HCT116 (cell line): ENCODE data around the gene SACM1L. TPM values are rescaled to one million over a fixed set of nuclear protein-coding genes. Genes with fewer than 3 reads are reported as not detected.
A peak's percentile ranks its signal among the peaks of the same experiment; 100 is the strongest.

Experiments used
- ATAC-seq: fragments of 200-7000 bp; cut with Tn5 transposase; 2 replicates; pipeline ENCODE4 v1.9.1; 2020; ENCODE audit warnings: mild to moderate bottlenecking, moderate library complexity
- BruUV-seq: library from RNA; stranded (reverse); fragments of 400-500 nt; replicated peaks from 2 replicates; lab custom pipeline; 2021; lab: Mats Ljungman, UMichigan
- CTCF ChIA-PET: fragments of 300-600 bp; sonication (Branson Sonifier 250); formaldehyde crosslinking; loops from one replicate; lab custom pipeline; 2021; ENCODE audit warnings: antibody characterized with exemption; lab: Charles Lee
- POLR2A ChIA-PET: fragments of 300-600, 350-600 bp; sonication (Branson Sonifier 250); formaldehyde crosslinking; loops from one replicate; lab custom pipeline; 2021; ENCODE audit warnings: antibody characterized with exemption; lab: Charles Lee
- RAD21 ChIA-PET, 2 experiments: fragments of 300-600 bp; sonication (Branson Sonifier 250); formaldehyde crosslinking; loops; one replicate each; lab custom pipeline; 2023; ENCODE audit warnings: low total read pairs in 2 of 2; ENCODE audit not compliant: uncharacterized antibody in 2 of 2, unreplicated experiment in 2 of 2, low non-redundant PET in 1 of 2; lab: Charles Lee
- DNase-seq: peaks from one replicate; pipeline ENCODE4 v3.0.0-alpha.2; 2010; ENCODE audit warnings: low read depth, low spot score
- H2AFZ ChIP-seq: fragments of 200-600 bp; shearing (Covaris generic), sonication (generic); 2 replicates; pipeline ENCODE4 v1.6.1; 2017; ENCODE audit warnings: low read depth, mixed run types, mixed read lengths, antibody characterized with exemption, low read length; ENCODE audit not compliant: poor library complexity, severe bottlenecking
- H3K27ac ChIP-seq: 2 replicates; pipeline ENCODE4 v1.5.1; 2012; ENCODE audit warnings: low read depth, low read length
- H3K27me3 ChIP-seq: fragments of 200-600 bp; sonication (generic); 2 replicates; pipeline ENCODE4 v1.6.1; 2016; ENCODE audit warnings: mixed run types, low read length, mixed read lengths; ENCODE audit not compliant: insufficient read depth
- H3K36me3 ChIP-seq, 2 experiments: fragments of 200-500 bp in 1 of 2; fragments of 200-600 bp in 1 of 2; sonication (Bioruptor generic) in 1 of 2; sonication (generic) in 1 of 2; 2 replicates each; pipeline versions ENCODE4 v1.5.1 to v1.6.1; 2014 to 2016; ENCODE audit warnings: low read length in 2 of 2, inconsistent platforms in 1 of 2, mixed read lengths in 1 of 2, mixed run types in 1 of 2; ENCODE audit not compliant: insufficient read depth in 2 of 2, control insufficient read depth in 1 of 2
- H3K4me1 ChIP-seq, 2 experiments: fragments of 200-600 bp in 1 of 2; sonication (generic) in 1 of 2; 2 replicates each; pipeline versions ENCODE4 v1.5.1 to v1.6.1; 2012 to 2017; ENCODE audit warnings: low read length in 2 of 2, inconsistent platforms in 1 of 2, mild to moderate bottlenecking in 1 of 2, mixed read lengths in 1 of 2, mixed run types in 1 of 2, moderate library complexity in 1 of 2; ENCODE audit not compliant: insufficient read depth in 2 of 2, control insufficient read depth in 1 of 2
- H3K4me2 ChIP-seq: fragments of 200-600 bp; sonication (generic); 2 replicates; pipeline ENCODE4 v1.6.1; 2017; ENCODE audit warnings: mixed run types, low read length, mixed read lengths
- H3K4me3 ChIP-seq, 2 experiments: fragments of 200-600 bp in 1 of 2; sonication (generic) in 1 of 2; replicated peaks in 1 of 2; 2 replicates each; pipeline ENCODE4 v1.5.1; 2011 to 2016; ENCODE audit warnings: low read length in 2 of 2, control low read depth in 1 of 2, low read depth in 1 of 2, mild to moderate bottlenecking in 1 of 2, mixed read lengths in 1 of 2, mixed run types in 1 of 2
- H3K79me2 ChIP-seq: fragments of 200-600 bp; sonication (generic); 2 replicates; pipeline ENCODE4 v1.6.1; 2017; ENCODE audit warnings: mild to moderate bottlenecking, mixed run types, low read length, moderate library complexity, mixed read lengths; ENCODE audit not compliant: insufficient read depth
- H3K9ac ChIP-seq: fragments of 200-600 bp; sonication (generic); 2 replicates; pipeline ENCODE4 v1.6.1; 2016; ENCODE audit warnings: low read length, mixed read lengths
- H3K9me2 ChIP-seq: fragments of 200-600 bp; sonication (generic), shearing (Covaris generic); 2 replicates; pipeline ENCODE4 v1.6.1; 2017; ENCODE audit warnings: mixed run types, mild to moderate bottlenecking, moderate library complexity; ENCODE audit not compliant: insufficient read depth
- H3K9me3 ChIP-seq, 2 experiments: fragments of 200-500 bp in 1 of 2; fragments of 200-600 bp in 1 of 2; sonication (Bioruptor generic) in 1 of 2; sonication (generic) in 1 of 2; 2 replicates each; pipeline ENCODE4 v1.6.1; 2014 to 2017; ENCODE audit warnings: low read length in 2 of 2, mixed read lengths in 2 of 2, inconsistent platforms in 1 of 2, low read depth in 1 of 2, mild to moderate bottlenecking in 1 of 2, mixed run types in 1 of 2, moderate library complexity in 1 of 2; ENCODE audit not compliant: control insufficient read depth in 1 of 2, insufficient read depth in 1 of 2
- H4K20me1 ChIP-seq: fragments of 200-600 bp; sonication (generic), shearing (Covaris generic); 2 replicates; pipeline ENCODE4 v1.6.1; 2017; ENCODE audit warnings: mixed run types, mild to moderate bottlenecking, moderate library complexity; ENCODE audit not compliant: insufficient read depth
- CBX3 ChIP-seq: IDR thresholded peaks from 2 replicates; pipeline ENCODE4 v1.6.1; 2012; ENCODE audit warnings: low read depth
- ELF1 ChIP-seq: IDR thresholded peaks from 2 replicates; pipeline ENCODE4 v1.6.1; 2012; ENCODE audit warnings: low read depth, borderline replicate concordance
- EZH2 ChIP-seq: fragments of 200-600 bp; sonication (generic); IDR thresholded peaks from 2 replicates; pipeline ENCODE4 v1.6.1; 2017; ENCODE audit warnings: antibody characterized with exemption, mixed run types
- EZH2phosphoT487 ChIP-seq: fragments of 200-600 bp; IDR thresholded peaks from 2 replicates; pipeline ENCODE4 v1.6.1; 2018; ENCODE audit warnings: antibody characterized with exemption, borderline replicate concordance
- FOSL1 ChIP-seq: IDR thresholded peaks from 2 replicates; pipeline ENCODE4 v1.6.1; 2012; ENCODE audit warnings: low read depth
- POLR2A ChIP-seq: IDR thresholded peaks from 2 replicates; pipeline ENCODE4 v1.7.0; 2011; ENCODE audit warnings: borderline replicate concordance; ENCODE audit not compliant: insufficient read depth, insufficient read length; ENCODE audit errors: extremely low read depth
- POLR2AphosphoS5 ChIP-seq: IDR thresholded peaks from 2 replicates; pipeline ENCODE4 v1.6.1; 2011; ENCODE audit warnings: mild to moderate bottlenecking, low read depth, low read length, moderate library complexity
- RAD21 ChIP-seq: IDR thresholded peaks from 2 replicates; pipeline ENCODE4 v1.6.1; 2012; ENCODE audit warnings: low read depth, mild to moderate bottlenecking
- SIN3A ChIP-seq: IDR thresholded peaks from 2 replicates; pipeline ENCODE4 v1.6.1; 2012; ENCODE audit warnings: low read depth
- SP1 ChIP-seq: IDR thresholded peaks from 2 replicates; pipeline ENCODE4 v1.6.1; 2012; ENCODE audit warnings: low read depth
- TCF7L2 ChIP-seq: IDR thresholded peaks from 2 replicates; pipeline ENCODE4 v1.7.0; 2011; ENCODE audit warnings: borderline replicate concordance, inconsistent platforms; ENCODE audit not compliant: insufficient read depth, insufficient read length; ENCODE audit errors: extremely low read depth
- YY1 ChIP-seq: IDR thresholded peaks from 2 replicates; pipeline ENCODE4 v1.6.1; 2011; ENCODE audit warnings: low read length, low read depth, moderate library complexity, mild to moderate bottlenecking; ENCODE audit not compliant: insufficient replicate concordance; ENCODE audit errors: extremely low read depth
- ZFX ChIP-seq: fragments of 450-650 bp; IDR thresholded peaks from 2 replicates; pipeline ENCODE4 v1.6.1; 2017
- ZNF274 ChIP-seq: fragments of 200-500 bp; sonication (Bioruptor generic); IDR thresholded peaks from 2 replicates; pipeline ENCODE4 v1.6.1; 2014; ENCODE audit warnings: mild to moderate bottlenecking, low read depth, low read length, inconsistent platforms
- intact Hi-C: fragments of 100-400 bp; cut with micrococcal nuclease; formaldehyde crosslinking; loops from 2 replicates; pipeline ENCODE4 v1.10.0; 2022
- total RNA-seq: library from RNA; stranded (reverse); gene quantifications from one replicate; pipeline ENCODE4 v1.2.1, GENCODE V29; 2021; ENCODE audit not compliant: unreplicated experiment
- TF ChIP-seq, protein P1 (sequence below): IDR thresholded peaks from 2 replicates; pipeline ENCODE4 v1.6.1; 2011; ENCODE audit warnings: mild to moderate bottlenecking, low read length, moderate library complexity; ENCODE audit not compliant: insufficient replicate concordance; ENCODE audit errors: extremely low read depth
- TF ChIP-seq, protein P2 (sequence below): IDR thresholded peaks from 2 replicates; pipeline ENCODE4 v1.6.1; 2012
- TF ChIP-seq, protein P3 (sequence below): IDR thresholded peaks from 2 replicates; pipeline ENCODE4 v1.6.1; 2012; ENCODE audit warnings: low read depth

Gene SACM1L
- total RNA-seq, 1 experiment from 2014 or later = 27.3 TPM

DNA sequence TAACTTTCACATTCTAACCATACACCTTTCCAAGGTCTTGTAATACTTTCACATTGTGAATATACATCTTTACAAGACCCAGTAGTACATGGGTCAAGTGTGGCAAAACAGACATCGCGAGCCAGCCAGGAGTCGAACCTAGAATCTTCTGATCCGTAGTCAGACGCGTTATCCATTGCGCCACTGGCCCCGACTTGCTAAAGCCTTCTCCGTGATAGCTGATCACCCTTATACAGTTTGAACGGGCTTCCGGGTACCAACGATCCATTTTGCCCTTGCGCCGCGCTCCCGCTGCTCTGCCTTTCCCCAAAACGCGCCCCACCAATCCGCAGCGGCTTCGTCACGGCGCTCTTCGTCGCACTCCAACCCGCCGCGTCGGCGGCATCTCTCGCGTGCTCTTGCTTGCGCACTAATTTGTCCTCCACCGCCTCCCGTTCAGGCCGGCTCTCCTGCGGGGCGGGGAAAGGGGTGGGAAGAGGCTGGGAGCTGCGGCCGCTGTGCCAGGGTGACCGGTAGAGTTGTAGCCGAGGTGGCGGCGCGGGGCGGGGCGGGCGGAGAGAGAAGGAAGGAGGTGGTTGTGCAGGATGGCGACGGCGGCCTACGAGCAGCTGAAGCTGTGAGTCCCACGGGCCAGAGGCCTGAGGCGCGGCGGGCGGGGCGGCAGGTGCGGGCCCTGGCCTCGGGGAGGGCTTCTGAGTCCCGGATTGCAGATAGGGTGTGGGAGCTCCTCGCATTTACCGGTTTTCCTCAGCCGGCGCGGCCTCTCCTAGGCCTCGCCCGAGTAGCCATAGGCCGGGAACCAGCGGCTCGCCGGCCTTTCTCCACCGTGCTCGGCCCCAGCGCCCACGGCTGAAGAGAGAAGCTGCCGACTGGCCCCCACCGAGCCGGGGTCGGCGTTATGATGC lies at the start of gene SACM1L (continued):
- TF ChIP-seq YY1 (peak; percentile 67), SIN3A (peak; percentile 52), EZH2 (no peak), TCF7L2 (peak; percentile 52), FOSL1 (no peak)
- TF ChIP-seq, protein P1, sequence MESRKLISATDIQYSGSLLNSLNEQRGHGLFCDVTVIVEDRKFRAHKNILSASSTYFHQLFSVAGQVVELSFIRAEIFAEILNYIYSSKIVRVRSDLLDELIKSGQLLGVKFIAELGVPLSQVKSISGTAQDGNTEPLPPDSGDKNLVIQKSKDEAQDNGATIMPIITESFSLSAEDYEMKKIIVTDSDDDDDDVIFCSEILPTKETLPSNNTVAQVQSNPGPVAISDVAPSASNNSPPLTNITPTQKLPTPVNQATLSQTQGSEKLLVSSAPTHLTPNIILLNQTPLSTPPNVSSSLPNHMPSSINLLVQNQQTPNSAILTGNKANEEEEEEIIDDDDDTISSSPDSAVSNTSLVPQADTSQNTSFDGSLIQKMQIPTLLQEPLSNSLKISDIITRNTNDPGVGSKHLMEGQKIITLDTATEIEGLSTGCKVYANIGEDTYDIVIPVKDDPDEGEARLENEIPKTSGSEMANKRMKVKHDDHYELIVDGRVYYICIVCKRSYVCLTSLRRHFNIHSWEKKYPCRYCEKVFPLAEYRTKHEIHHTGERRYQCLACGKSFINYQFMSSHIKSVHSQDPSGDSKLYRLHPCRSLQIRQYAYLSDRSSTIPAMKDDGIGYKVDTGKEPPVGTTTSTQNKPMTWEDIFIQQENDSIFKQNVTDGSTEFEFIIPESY = peak; percentile 89
- TF ChIP-seq, protein P2, sequence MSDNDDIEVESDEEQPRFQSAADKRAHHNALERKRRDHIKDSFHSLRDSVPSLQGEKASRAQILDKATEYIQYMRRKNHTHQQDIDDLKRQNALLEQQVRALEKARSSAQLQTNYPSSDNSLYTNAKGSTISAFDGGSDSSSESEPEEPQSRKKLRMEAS = peak; percentile 97

DNA sequence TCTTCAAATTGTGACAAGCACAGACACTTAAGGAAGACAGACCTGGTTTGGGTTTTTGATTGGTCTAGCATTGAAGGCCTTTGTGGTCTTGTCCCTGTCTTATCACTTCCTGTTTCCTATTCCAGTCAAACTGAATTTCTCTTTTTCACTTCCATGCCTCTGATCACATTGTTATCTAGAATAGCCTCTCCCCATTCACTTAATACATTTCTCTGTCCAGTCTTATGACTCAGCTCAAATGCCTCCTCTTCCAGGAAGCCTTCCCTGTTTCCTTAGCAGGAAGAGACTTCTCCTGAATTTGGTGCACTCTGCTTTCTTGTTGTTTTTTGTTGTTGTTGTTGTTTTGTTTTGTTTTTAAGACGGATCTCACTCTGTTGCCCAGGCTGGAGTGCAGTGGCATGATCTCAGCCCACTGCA lies 49.1 kb upstream of the SACM1L start:
- no peaks in the 10 kb centered on the region for H4K20me1 ChIP-seq
- ChIA-PET RAD21 (no interaction called here), CTCF (no interaction called here), POLR2A (no interaction called here)
- H2AFZ ChIP-seq = no peak overlapping the region
- no peaks in the 10 kb centered on the region for H3K27me3 ChIP-seq
- H3K79me2 ChIP-seq = peaks cover 84% of the 10 kb centered on the region
- ATAC-seq = no peak
- peaks cover 0 to 7% of the 10 kb centered on the region in 2 experiments; a peak in 1 of 4 replicates for H3K36me3 ChIP-seq
- no peaks in the 10 kb centered on the region for H3K9me2 ChIP-seq
- H3K4me2 ChIP-seq = no peak overlapping the region
- TF ChIP-seq, protein P3, sequence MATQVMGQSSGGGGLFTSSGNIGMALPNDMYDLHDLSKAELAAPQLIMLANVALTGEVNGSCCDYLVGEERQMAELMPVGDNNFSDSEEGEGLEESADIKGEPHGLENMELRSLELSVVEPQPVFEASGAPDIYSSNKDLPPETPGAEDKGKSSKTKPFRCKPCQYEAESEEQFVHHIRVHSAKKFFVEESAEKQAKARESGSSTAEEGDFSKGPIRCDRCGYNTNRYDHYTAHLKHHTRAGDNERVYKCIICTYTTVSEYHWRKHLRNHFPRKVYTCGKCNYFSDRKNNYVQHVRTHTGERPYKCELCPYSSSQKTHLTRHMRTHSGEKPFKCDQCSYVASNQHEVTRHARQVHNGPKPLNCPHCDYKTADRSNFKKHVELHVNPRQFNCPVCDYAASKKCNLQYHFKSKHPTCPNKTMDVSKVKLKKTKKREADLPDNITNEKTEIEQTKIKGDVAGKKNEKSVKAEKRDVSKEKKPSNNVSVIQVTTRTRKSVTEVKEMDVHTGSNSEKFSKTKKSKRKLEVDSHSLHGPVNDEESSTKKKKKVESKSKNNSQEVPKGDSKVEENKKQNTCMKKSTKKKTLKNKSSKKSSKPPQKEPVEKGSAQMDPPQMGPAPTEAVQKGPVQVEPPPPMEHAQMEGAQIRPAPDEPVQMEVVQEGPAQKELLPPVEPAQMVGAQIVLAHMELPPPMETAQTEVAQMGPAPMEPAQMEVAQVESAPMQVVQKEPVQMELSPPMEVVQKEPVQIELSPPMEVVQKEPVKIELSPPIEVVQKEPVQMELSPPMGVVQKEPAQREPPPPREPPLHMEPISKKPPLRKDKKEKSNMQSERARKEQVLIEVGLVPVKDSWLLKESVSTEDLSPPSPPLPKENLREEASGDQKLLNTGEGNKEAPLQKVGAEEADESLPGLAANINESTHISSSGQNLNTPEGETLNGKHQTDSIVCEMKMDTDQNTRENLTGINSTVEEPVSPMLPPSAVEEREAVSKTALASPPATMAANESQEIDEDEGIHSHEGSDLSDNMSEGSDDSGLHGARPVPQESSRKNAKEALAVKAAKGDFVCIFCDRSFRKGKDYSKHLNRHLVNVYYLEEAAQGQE = no peak
- TF ChIP-seq SIN3A = no peak
- no peak for TF ChIP-seq CBX3
- no peak for TF ChIP-seq SP1
- no peak for TF ChIP-seq RAD21
- no peak for TF ChIP-seq EZH2
- TF ChIP-seq, protein P2 = no peak
- TF ChIP-seq ZNF274 = no peak
- no peak for TF ChIP-seq ELF1
- no peak for TF ChIP-seq POLR2A
- TF ChIP-seq POLR2AphosphoS5 = no peak
- TF ChIP-seq EZH2phosphoT487 = no peak
- TF ChIP-seq FOSL1 = no peak
- no peak for TF ChIP-seq ZFX
- TF ChIP-seq, all 23 proteins: peak for 0
- BruUV-seq = no TSS peak
- DNase-seq = no peak
- Histone ChIP-seq H3K9me3 (no peaks in the 10 kb centered on the region), H3K4me3 (no peak overlapping the region), H3K27ac (no peak overlapping the region), H3K4me1 (peaks cover 2 to 28% of the 10 kb centered on the region in 2 experiments; a peak in 3 of 4 replicates), H3K9ac (no peak overlapping the region)
- intact Hi-C loops = no loop called here
